Stomach (tissue), 4 donors: ENCODE data around the gene TESK2.

Experiments
- EP300 ChIP-seq: sonication (generic); formaldehyde crosslinking; IDR thresholded peaks from one replicate; pipeline ENCODE4 v1.6.1; 2017; ENCODE audit warnings: antibody characterized with exemption
- TF ChIP-seq, protein P1 (sequence below), 7 experiments: fragments of 450-650 bp in 4 of 7; fragments of 200-600 bp in 3 of 7; sonication (generic) in 3 of 7; IDR thresholded peaks; one replicate each; pipeline ENCODE4 v1.5.1; 2016 to 2019; ENCODE audit warnings: antibody characterized with exemption in 7 of 7, control low read depth in 2 of 7, mild to moderate bottlenecking in 1 of 7

DNA sequence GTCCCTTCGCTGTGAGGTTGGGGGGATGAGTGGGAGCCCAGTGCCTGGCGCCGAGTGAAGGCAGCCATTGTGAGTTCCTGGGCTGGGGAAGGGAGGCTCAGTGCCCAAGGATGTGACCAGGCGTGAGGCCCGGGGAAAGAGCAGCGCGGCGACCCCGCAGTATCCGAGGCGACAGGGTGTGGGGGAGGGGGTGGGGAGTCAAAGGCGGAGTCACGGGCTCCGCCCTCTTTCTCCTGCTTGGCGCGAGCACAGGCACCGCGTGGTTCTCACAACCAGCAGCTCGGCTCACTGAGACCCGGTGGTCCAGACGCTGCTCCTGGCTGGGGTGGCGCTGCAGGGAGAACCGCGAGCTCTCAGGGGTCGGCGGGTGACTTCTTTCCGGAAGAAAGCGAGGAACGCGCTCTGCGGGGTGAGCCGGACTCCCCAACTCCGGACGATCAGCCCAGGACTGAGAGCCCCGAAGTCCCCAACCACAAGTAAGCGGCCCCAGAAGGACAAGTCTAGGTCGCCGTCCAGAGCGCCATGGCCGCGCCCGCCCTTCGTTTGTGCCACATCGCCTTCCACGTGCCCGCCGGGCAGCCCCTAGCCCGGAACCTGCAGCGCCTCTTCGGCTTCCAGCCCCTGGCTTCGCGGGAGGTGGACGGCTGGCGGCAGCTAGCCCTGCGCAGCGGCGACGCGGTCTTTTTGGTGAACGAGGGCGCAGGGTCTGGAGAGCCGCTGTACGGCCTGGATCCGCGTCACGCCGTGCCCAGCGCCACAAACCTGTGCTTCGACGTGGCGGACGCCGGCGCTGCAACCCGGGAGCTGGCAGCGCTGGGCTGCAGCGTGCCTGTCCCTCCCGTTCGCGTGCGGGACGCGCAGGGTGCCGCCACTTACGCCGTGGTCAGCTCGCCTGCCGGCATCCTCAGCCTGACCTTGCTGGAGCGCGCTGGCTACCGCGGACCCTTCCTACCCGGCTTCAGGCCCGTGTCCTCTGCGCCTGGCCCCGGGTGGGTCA, 164.0 kb downstream of the TESK2 start, which contains the start of gene HPDL:
- TF ChIP-seq, protein P1, sequence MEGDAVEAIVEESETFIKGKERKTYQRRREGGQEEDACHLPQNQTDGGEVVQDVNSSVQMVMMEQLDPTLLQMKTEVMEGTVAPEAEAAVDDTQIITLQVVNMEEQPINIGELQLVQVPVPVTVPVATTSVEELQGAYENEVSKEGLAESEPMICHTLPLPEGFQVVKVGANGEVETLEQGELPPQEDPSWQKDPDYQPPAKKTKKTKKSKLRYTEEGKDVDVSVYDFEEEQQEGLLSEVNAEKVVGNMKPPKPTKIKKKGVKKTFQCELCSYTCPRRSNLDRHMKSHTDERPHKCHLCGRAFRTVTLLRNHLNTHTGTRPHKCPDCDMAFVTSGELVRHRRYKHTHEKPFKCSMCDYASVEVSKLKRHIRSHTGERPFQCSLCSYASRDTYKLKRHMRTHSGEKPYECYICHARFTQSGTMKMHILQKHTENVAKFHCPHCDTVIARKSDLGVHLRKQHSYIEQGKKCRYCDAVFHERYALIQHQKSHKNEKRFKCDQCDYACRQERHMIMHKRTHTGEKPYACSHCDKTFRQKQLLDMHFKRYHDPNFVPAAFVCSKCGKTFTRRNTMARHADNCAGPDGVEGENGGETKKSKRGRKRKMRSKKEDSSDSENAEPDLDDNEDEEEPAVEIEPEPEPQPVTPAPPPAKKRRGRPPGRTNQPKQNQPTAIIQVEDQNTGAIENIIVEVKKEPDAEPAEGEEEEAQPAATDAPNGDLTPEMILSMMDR (IDR thresholded peaks at IDR 0.05): no peak
- TF ChIP-seq EP300: no peak
